GM12878 (cell line): Measurements from ENCODE around the gene CAMTA2. TPM values are rescaled to one million over a fixed set of nuclear protein-coding genes. Genes with fewer than 3 reads are reported as not detected.
A peak's percentile ranks its signal among the peaks of the same experiment; 100 is the strongest.

Source experiments
- ATAC-seq: fragments of 200-7000 bp; cut with Tn5 transposase; 3 replicates; pipeline ENCODE4 v1.9.1; 2020; ENCODE audit warnings: mild to moderate bottlenecking, moderate library complexity
- BruUV-seq: library from RNA; stranded (reverse); fragments of 400-500 nt; replicated peaks from 2 replicates; lab custom pipeline; 2021; lab: Mats Ljungman, UMichigan
- CTCF ChIA-PET: fragments of 300-600 bp; sonication (Branson Sonifier 250); formaldehyde crosslinking; extraction: SDS; loops from one replicate; lab custom pipeline; 2021; ENCODE audit warnings: inconsistent platforms; lab: Yijun Ruan, JAX
- POLR2A ChIA-PET: fragments of 350-600 bp; formaldehyde crosslinking; extraction: SDS; loops from one replicate; lab custom pipeline; 2021; ENCODE audit warnings: inconsistent platforms; lab: Charles Lee
- RAD21 ChIA-PET: fragments of 300-600 bp; sonication (Branson Sonifier 250); formaldehyde crosslinking; loops from one replicate; lab custom pipeline; 2023; ENCODE audit warnings: antibody characterized with exemption; ENCODE audit not compliant: unreplicated experiment; lab: Charles Lee
- SMC1A ChIA-PET: fragments of 300-600 bp; sonication (Branson Sonifier 250); formaldehyde crosslinking; loops from one replicate; lab custom pipeline; 2023; ENCODE audit not compliant: unreplicated experiment, uncharacterized antibody; lab: Charles Lee
- DNase-seq: peaks from one replicate; pipeline ENCODE4 v3.0.0-alpha.2; 2011; ENCODE audit warnings: low read depth, low spot score
- FAIRE-seq: peaks from 3 replicates; lab custom pipeline; 2011; peaks lifted over from hg19 to GRCh38; lab: Jason Lieb, UNC
- H2AFZ ChIP-seq: 2 replicates; pipeline ENCODE4 v1.6.0; 2011; ENCODE audit warnings: low read depth, low read length, control low read depth; ENCODE audit not compliant: control insufficient read depth
- H3K27ac ChIP-seq: 2 replicates; pipeline ENCODE4 v1.5.1; 2011; ENCODE audit warnings: control low read depth; ENCODE audit not compliant: control insufficient read depth, insufficient read depth
- H3K27me3 ChIP-seq, 2 experiments: replicated peaks in 1 of 2; 2 replicates each; pipeline versions ENCODE4 v1.6.0 to v1.6.1; 2011; ENCODE audit warnings: low read length in 1 of 2; ENCODE audit not compliant: control insufficient read depth in 2 of 2, insufficient read depth in 2 of 2
- H3K36me3 ChIP-seq, 2 experiments: 2 replicates each; pipeline ENCODE4 v1.5.1; 2011; ENCODE audit warnings: low read length in 1 of 2; ENCODE audit not compliant: control insufficient read depth in 2 of 2, insufficient read depth in 2 of 2
- H3K4me1 ChIP-seq: 2 replicates; pipeline ENCODE4 v1.6.1; 2011; ENCODE audit warnings: mild to moderate bottlenecking, low read length, moderate library complexity, mixed read lengths; ENCODE audit not compliant: control insufficient read depth, insufficient read depth
- H3K4me2 ChIP-seq: 2 replicates; pipeline ENCODE4 v1.6.0; 2011; ENCODE audit warnings: control low read depth; ENCODE audit not compliant: control insufficient read depth, insufficient read depth
- H3K4me3 ChIP-seq: fragments of 200-600 bp; sonication (generic); 2 replicates; pipeline ENCODE4 v1.5.1; 2016
- H3K79me2 ChIP-seq: 2 replicates; pipeline ENCODE4 v1.6.0; 2011; ENCODE audit warnings: low read length; ENCODE audit not compliant: control insufficient read depth, insufficient read depth
- H3K9ac ChIP-seq: 2 replicates; pipeline ENCODE4 v1.8.0; 2011; ENCODE audit warnings: low read length, control low read depth, mixed read lengths; ENCODE audit not compliant: control insufficient read depth, insufficient read depth
- H3K9me3 ChIP-seq: replicated peaks from 3 replicates; pipeline ENCODE4 v1.5.1; 2011; ENCODE audit warnings: mild to moderate bottlenecking, low read length; ENCODE audit not compliant: control insufficient read depth, insufficient read depth
- H4K20me1 ChIP-seq: 2 replicates; pipeline ENCODE4 v1.6.0; 2011; ENCODE audit not compliant: control insufficient read depth, insufficient read depth
- BACH1 ChIP-seq: fragments of 450-650 bp; IDR thresholded peaks from 2 replicates; pipeline ENCODE4 v1.6.1; 2017; ENCODE audit warnings: mild to moderate bottlenecking, borderline replicate concordance
- CBFB ChIP-seq: IDR thresholded peaks from 2 replicates; pipeline ENCODE4 v1.6.1; 2016; ENCODE audit warnings: antibody characterized with exemption, low read depth
- HCFC1 ChIP-seq: fragments of 150-350 bp; IDR thresholded peaks from 2 replicates; pipeline ENCODE4 v1.6.1; 2014; ENCODE audit warnings: low read length
- MLLT1 ChIP-seq: fragments of 450-650 bp; IDR thresholded peaks from 2 replicates; pipeline ENCODE4 v1.6.1; 2016; ENCODE audit warnings: mild to moderate bottlenecking
- RAD21 ChIP-seq: IDR thresholded peaks from 2 replicates; pipeline ENCODE4 v1.6.1; 2011; ENCODE audit warnings: mild to moderate bottlenecking, low read depth, low read length, moderate library complexity; ENCODE audit not compliant: insufficient read depth
- RAD51 ChIP-seq: fragments of 450-650 bp; IDR thresholded peaks from 2 replicates; pipeline ENCODE4 v1.6.1; 2016; ENCODE audit warnings: moderate library complexity, mild to moderate bottlenecking, inconsistent platforms
- SIX5 ChIP-seq: IDR thresholded peaks from 2 replicates; pipeline ENCODE4 v1.6.1; 2011; ENCODE audit warnings: mild to moderate bottlenecking, low read depth, low read length, moderate library complexity; ENCODE audit not compliant: severe bottlenecking
- SKIL ChIP-seq: fragments of 450-650 bp; IDR thresholded peaks from 2 replicates; pipeline ENCODE4 v1.6.1; 2017; ENCODE audit warnings: mild to moderate bottlenecking, low read depth, inconsistent platforms; ENCODE audit not compliant: poor library complexity, severe bottlenecking
- SMC3 ChIP-seq: IDR thresholded peaks from 2 replicates; pipeline ENCODE4 v1.6.1; 2011; ENCODE audit warnings: low read length, improper control_type of control experiment, borderline replicate concordance
- STAT3 ChIP-seq: IDR thresholded peaks from 2 replicates; pipeline ENCODE4 v1.6.1; 2011; ENCODE audit warnings: low read depth, low read length, improper control_type of control experiment
- USF2 ChIP-seq: IDR thresholded peaks from 2 replicates; pipeline ENCODE4 v1.6.1; 2011; ENCODE audit warnings: low read depth, low read length, improper control_type of control experiment, borderline replicate concordance
- WGBS: methylation state at CpG from one replicate; pipeline ENCODE4 v1.1.6; 2016; ENCODE audit warnings: low lambda C conversion rate; ENCODE audit not compliant: insufficient replicate concordance, insufficient coverage; ENCODE audit errors: missing lambda C conversion rate; 5-methylcytosine and 5-hydroxymethylcytosine counted together
- in situ Hi-C: fragments of 300-500 bp; cut with MboI; formaldehyde crosslinking; loops from 9 replicates; pipeline ENCODE4 v1.14.3; 2018; ENCODE audit warnings: mixed read lengths
- intact Hi-C: fragments of 100-400 bp; cut with micrococcal nuclease; formaldehyde crosslinking; loops from one replicate; pipeline ENCODE4 v1.14.2; 2022; ENCODE audit not compliant: unreplicated experiment
- polyA plus RNA-seq, 11 experiments: library from polyadenylated mRNA; depleted of rRNA in 4 of 11; unstranded in 6 of 11; stranded (reverse) in 5 of 11; fragments of >200 nt; fragmentation: Nextera tagmentation in 4 of 11; fragmentation: Illumina TruSeq in 1 of 11; extraction: Ambion mirVana in 4 of 11; extraction: Trizol in 1 of 11; gene quantifications; 1 replicate in 1 of 11; 2 replicates in 10 of 11; pipeline versions ENCODE4 v1.2.1 to v1.2.3, GENCODE V29; 2011 to 2016; ENCODE audit warnings: inconsistent platforms in 2 of 11, missing spikeins in 2 of 11, low read depth in 1 of 11
- total RNA-seq, 4 experiments: library from RNA; depleted of rRNA in 3 of 4; stranded (reverse); fragments of >200 nt in 3 of 4; fragmentation: Illumina TruSeq in 1 of 4; extraction: Trizol in 1 of 4; gene quantifications; 2 replicates each; pipeline versions ENCODE4 v1.2.1 to v1.2.3, GENCODE V29; 2013 to 2021
- TF ChIP-seq, protein P1 (sequence below), 3 experiments: IDR thresholded peaks in 2 of 3; conservative IDR thresholded peaks in 1 of 3; 2 replicates each; pipeline ENCODE4 v1.5.1; 2011; ENCODE audit warnings: low read depth in 3 of 3, low read length in 3 of 3, mild to moderate bottlenecking in 3 of 3, control low read depth in 2 of 3, moderate library complexity in 2 of 3, inconsistent platforms in 1 of 3, mixed read lengths in 1 of 3; ENCODE audit not compliant: control insufficient read depth in 2 of 3, insufficient read depth in 1 of 3; ENCODE audit errors: extremely low read depth in 1 of 3
- TF ChIP-seq, protein P2 (sequence below): fragments of 450-650 bp; conservative IDR thresholded peaks from 2 replicates; pipeline ENCODE4 v1.6.1; 2017; ENCODE audit warnings: mild to moderate bottlenecking, moderate library complexity

CAMTA2 gene
- total and polyA plus RNA-seq, 10 of the 15 experiments (the other 5 are each of a cell fraction or from before 2014, with no cell fraction given) = 0.42 to 29.3 (median 11.2) TPM

GRCh38 chr17:5019475-5019956 is 32.0 kb upstream of the CAMTA2 start:
- WGBS = 92% methylated on average over 1 of the region's 1 CpG
- TF ChIP-seq RAD51 (no peak), STAT3 (no peak), USF2 (no peak), BACH1 (no peak), SKIL (no peak), HCFC1 (peak; percentile 48; the same call in 1 of the 2 replicates), RAD21 (peak; percentile 51), CBFB (no peak), SMC3 (peak; percentile 21; the same call in 1 of the 2 replicates), SIX5 (peak; percentile 61), MLLT1 (no peak)
- TF ChIP-seq, protein P1, sequence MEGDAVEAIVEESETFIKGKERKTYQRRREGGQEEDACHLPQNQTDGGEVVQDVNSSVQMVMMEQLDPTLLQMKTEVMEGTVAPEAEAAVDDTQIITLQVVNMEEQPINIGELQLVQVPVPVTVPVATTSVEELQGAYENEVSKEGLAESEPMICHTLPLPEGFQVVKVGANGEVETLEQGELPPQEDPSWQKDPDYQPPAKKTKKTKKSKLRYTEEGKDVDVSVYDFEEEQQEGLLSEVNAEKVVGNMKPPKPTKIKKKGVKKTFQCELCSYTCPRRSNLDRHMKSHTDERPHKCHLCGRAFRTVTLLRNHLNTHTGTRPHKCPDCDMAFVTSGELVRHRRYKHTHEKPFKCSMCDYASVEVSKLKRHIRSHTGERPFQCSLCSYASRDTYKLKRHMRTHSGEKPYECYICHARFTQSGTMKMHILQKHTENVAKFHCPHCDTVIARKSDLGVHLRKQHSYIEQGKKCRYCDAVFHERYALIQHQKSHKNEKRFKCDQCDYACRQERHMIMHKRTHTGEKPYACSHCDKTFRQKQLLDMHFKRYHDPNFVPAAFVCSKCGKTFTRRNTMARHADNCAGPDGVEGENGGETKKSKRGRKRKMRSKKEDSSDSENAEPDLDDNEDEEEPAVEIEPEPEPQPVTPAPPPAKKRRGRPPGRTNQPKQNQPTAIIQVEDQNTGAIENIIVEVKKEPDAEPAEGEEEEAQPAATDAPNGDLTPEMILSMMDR (IDR thresholded peaks at IDR 0.05 in 2 of 3, conservative IDR thresholded peaks at IDR 0.05 in 1 of 3; ENCODE audit: control insufficient read depth in 2 of 3, extremely low read depth in 1 of 3, insufficient read depth in 1 of 3, low read depth in 3 of 3, low read length in 3 of 3) = peak; percentile 25 to 40 (median 31); a peak in 4 of 6 replicates
- TF ChIP-seq, protein P2, sequence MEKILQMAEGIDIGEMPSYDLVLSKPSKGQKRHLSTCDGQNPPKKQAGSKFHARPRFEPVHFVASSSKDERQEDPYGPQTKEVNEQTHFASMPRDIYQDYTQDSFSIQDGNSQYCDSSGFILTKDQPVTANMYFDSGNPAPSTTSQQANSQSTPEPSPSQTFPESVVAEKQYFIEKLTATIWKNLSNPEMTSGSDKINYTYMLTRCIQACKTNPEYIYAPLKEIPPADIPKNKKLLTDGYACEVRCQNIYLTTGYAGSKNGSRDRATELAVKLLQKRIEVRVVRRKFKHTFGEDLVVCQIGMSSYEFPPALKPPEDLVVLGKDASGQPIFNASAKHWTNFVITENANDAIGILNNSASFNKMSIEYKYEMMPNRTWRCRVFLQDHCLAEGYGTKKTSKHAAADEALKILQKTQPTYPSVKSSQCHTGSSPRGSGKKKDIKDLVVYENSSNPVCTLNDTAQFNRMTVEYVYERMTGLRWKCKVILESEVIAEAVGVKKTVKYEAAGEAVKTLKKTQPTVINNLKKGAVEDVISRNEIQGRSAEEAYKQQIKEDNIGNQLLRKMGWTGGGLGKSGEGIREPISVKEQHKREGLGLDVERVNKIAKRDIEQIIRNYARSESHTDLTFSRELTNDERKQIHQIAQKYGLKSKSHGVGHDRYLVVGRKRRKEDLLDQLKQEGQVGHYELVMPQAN = no peak

More at GRCh38 chr17:5019475-5019956, 32.0 kb upstream of the CAMTA2 start:
- no peak overlapping the region for H2AFZ ChIP-seq
- peaks cover 12% of the 10 kb centered on the region for H3K4me1 ChIP-seq
- no TSS peak for BruUV-seq
- H3K9me3 ChIP-seq = no peaks in the 10 kb centered on the region
- ChIA-PET SMC1A (interaction anchor here (1.4 kb wide), 1 partner anchor 43 kb away, joined by 3 read pairs; no protein-coding TSS in a partner anchor), CTCF (interaction anchor here (1.0 kb wide), 1 partner anchor 33 kb away, joined by 3 read pairs; no protein-coding TSS in a partner anchor), RAD21 (interaction anchor here (0.6 kb wide), 1 partner anchor 8 kb away, joined by 3 read pairs; no protein-coding TSS in a partner anchor), POLR2A (no interaction called here)
- no peaks in the 10 kb centered on the region for H3K27me3 ChIP-seq
- no peaks in the 10 kb centered on the region for H4K20me1 ChIP-seq
- ATAC-seq (peak; percentile 24; the same call in 1 of the 3 replicates), FAIRE-seq (no peak), DNase-seq (no peak)
- no peak overlapping the region for H3K4me3 ChIP-seq
- H3K27ac ChIP-seq = no peak overlapping the region
- peaks cover 9 to 24% of the 10 kb centered on the region in 2 experiments for H3K36me3 ChIP-seq
- intact Hi-C loops = no loop called here
- no peak overlapping the region for H3K9ac ChIP-seq
- H3K79me2 ChIP-seq = no peaks in the 10 kb centered on the region
- in situ Hi-C loops = no loop called here
- H3K4me2 ChIP-seq = no peak overlapping the region
